KMS-11 (cell line): Measurements from ENCODE around the gene GPR146.

Source experiments
- H2AFZ ChIP-seq: fragments of 200-600 bp; sonication (generic); 2 replicates; pipeline ENCODE4 v1.6.1; 2016; ENCODE audit warnings: antibody characterized with exemption, mixed run types, low read depth
- H3K27ac ChIP-seq: fragments of 200-600 bp; sonication (generic); 2 replicates; pipeline ENCODE4 v1.6.1; 2016; ENCODE audit warnings: mild to moderate bottlenecking, mixed run types
- H3K27me3 ChIP-seq: fragments of 200-600 bp; sonication (generic); 2 replicates; pipeline ENCODE4 v1.6.1; 2017; ENCODE audit warnings: mild to moderate bottlenecking, low read depth, mixed run types, moderate library complexity; ENCODE audit not compliant: insufficient read depth
- H3K36me3 ChIP-seq: fragments of 200-600 bp; sonication (generic); 2 replicates; pipeline ENCODE4 v1.6.1; 2017; ENCODE audit warnings: mild to moderate bottlenecking, mixed run types; ENCODE audit not compliant: insufficient read depth
- H3K4me1 ChIP-seq: fragments of 200-600 bp; sonication (generic); 2 replicates; pipeline ENCODE4 v1.6.1; 2016; ENCODE audit warnings: mild to moderate bottlenecking, low read depth, mixed run types; ENCODE audit not compliant: poor library complexity, severe bottlenecking
- H3K4me2 ChIP-seq: fragments of 200-600 bp; sonication (generic); 2 replicates; pipeline ENCODE4 v1.7.0; 2016; ENCODE audit warnings: mild to moderate bottlenecking, mixed run types
- H3K4me3 ChIP-seq: fragments of 200-600 bp; sonication (generic); IDR thresholded peaks from 2 replicates; pipeline ENCODE4 v1.6.1; 2017; ENCODE audit warnings: low read depth, low read length, mixed read lengths; ENCODE audit not compliant: insufficient read depth
- H3K79me2 ChIP-seq: fragments of 200-600 bp; sonication (generic); 2 replicates; pipeline ENCODE4 v1.6.1; 2016; ENCODE audit warnings: low read depth, mixed run types; ENCODE audit not compliant: insufficient read depth
- H3K9ac ChIP-seq: fragments of 200-600 bp; sonication (generic); 2 replicates; pipeline ENCODE4 v1.6.1; 2016; ENCODE audit warnings: mild to moderate bottlenecking, mixed run types
- H4K20me1 ChIP-seq: fragments of 200-600 bp; sonication (generic); 2 replicates; pipeline ENCODE4 v1.6.1; 2016; ENCODE audit warnings: mild to moderate bottlenecking, mixed run types; ENCODE audit not compliant: insufficient read depth
- TF ChIP-seq, protein P1 (sequence below): fragments of 200-600 bp; sonication (generic); conservative IDR thresholded peaks from 2 replicates; pipeline ENCODE4 v1.6.1; 2017; ENCODE audit warnings: low read depth, mild to moderate bottlenecking, antibody characterized with exemption, low read length, moderate library complexity, mixed read lengths

Gene GPR146

DNA sequence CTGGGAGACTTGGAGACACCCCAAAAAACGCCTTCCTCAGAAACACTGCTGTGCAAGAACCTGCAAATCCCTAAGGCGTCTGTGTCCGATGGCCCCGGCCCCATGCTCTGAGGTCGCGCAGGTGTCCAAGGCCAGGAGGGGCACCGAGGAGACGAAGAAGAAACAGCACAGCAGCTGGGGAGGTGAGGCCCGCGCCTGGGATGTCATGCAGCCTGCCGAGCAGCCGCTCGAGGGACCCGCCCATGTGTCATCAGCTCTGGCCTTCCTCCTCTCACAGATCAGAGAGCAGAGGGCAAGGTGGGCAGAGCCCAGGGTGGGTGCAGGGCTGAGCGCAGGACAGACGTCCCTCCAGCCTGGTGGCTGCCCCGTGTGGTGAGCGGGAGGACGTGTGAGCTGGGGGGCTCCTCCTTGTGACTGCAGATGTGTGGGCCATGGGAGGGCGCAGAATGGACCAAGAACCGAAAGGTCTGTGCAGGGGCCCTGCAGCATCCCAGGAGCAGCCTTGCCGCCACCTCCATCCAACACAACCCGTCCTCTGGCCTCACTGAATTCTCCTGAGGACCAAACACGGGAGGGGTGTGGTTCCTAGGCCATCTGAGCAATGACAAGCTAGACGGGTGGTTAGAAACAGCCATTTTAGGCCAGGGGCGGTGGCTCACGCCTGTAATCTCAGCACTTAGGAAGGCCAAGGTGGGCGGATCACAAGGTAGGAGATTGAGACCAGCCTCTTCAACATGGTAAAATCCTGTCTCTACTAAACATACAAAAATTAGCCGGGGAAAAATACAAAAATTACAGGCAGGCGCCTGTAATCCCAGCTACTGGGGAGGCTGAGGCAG is 30.5 kb downstream of the GPR146 start:
- Histone ChIP-seq H3K27me3 (no peaks in the 10 kb centered on the region), H3K27ac (no peak overlapping the region), H3K4me1 (no peaks in the 10 kb centered on the region), H4K20me1 (no peaks in the 10 kb centered on the region), H2AFZ (no peak overlapping the region), H3K4me3 (no peak overlapping the region), H3K4me2 (no peak overlapping the region), H3K36me3 (no peaks in the 10 kb centered on the region), H3K79me2 (no peaks in the 10 kb centered on the region), H3K9ac (no peak overlapping the region)
- TF ChIP-seq, protein P1, sequence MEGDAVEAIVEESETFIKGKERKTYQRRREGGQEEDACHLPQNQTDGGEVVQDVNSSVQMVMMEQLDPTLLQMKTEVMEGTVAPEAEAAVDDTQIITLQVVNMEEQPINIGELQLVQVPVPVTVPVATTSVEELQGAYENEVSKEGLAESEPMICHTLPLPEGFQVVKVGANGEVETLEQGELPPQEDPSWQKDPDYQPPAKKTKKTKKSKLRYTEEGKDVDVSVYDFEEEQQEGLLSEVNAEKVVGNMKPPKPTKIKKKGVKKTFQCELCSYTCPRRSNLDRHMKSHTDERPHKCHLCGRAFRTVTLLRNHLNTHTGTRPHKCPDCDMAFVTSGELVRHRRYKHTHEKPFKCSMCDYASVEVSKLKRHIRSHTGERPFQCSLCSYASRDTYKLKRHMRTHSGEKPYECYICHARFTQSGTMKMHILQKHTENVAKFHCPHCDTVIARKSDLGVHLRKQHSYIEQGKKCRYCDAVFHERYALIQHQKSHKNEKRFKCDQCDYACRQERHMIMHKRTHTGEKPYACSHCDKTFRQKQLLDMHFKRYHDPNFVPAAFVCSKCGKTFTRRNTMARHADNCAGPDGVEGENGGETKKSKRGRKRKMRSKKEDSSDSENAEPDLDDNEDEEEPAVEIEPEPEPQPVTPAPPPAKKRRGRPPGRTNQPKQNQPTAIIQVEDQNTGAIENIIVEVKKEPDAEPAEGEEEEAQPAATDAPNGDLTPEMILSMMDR = no peak

- Histone ChIP-seq H3K4me2 (no peak overlapping the region), H3K4me1 (no peaks in the 10 kb centered on the region), H3K9ac (no peak overlapping the region), H2AFZ (no peak overlapping the region), H3K27me3 (no peaks in the 10 kb centered on the region), H3K79me2 (no peaks in the 10 kb centered on the region), H3K4me3 (no peak overlapping the region), H3K27ac (no peak overlapping the region), H3K36me3 (no peaks in the 10 kb centered on the region), H4K20me1 (no peaks in the 10 kb centered on the region)
- TF ChIP-seq, protein P1 = no peak
Measured at GRCh38 chr7:1076184-1077072, 32.1 kb downstream of the GPR146 start.

GRCh38 chr7:1078519-1078918 is 34.2 kb downstream of the GPR146 start:
- no peak overlapping the region for H3K9ac ChIP-seq
- H4K20me1 ChIP-seq = no peaks in the 10 kb centered on the region
- H2AFZ ChIP-seq = no peak overlapping the region
- no peaks in the 10 kb centered on the region for H3K27me3 ChIP-seq
- no peak overlapping the region for H3K4me3 ChIP-seq
- H3K4me1 ChIP-seq = no peaks in the 10 kb centered on the region
- H3K36me3 ChIP-seq = no peaks in the 10 kb centered on the region
- TF ChIP-seq, protein P1 = no peak
- no peaks in the 10 kb centered on the region for H3K79me2 ChIP-seq
- no peak overlapping the region for H3K27ac ChIP-seq
- no peak overlapping the region for H3K4me2 ChIP-seq

DNA sequence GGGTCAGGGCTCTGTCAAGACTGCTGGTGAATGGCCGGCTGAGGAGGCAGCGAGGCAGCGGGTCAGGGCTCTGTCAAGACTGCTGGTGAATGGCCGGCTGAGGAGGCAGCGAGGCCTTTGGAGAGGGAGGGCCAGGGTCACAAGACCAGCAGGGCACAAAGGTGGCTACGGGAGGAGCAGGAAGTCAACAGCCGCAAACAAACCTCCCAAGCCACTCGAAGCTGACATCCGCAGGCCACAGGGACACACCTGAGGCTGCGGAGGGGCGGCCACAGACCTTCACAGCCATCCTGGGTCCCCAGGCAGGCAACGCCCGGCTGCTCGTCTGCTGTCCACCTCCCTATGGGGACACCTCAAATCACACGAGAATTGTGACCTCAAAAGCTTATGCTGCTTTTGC is 34.6 kb downstream of the GPR146 start:
- TF ChIP-seq, protein P1 = no peak
- Histone ChIP-seq H3K4me2 (no peak overlapping the region), H3K27ac (no peak overlapping the region), H3K79me2 (no peaks in the 10 kb centered on the region), H3K36me3 (no peaks in the 10 kb centered on the region), H3K27me3 (no peaks in the 10 kb centered on the region), H3K4me3 (no peak overlapping the region), H4K20me1 (no peaks in the 10 kb centered on the region), H3K4me1 (no peaks in the 10 kb centered on the region), H2AFZ (no peak overlapping the region), H3K9ac (no peak overlapping the region)
